ENCODE data around the gene FIZ1.

FIZ1 gene

GRCh38 chr19:55597501-55597921, 1.8 kb downstream of the FIZ1 start:
- TF ChIP-seq, protein P1, sequence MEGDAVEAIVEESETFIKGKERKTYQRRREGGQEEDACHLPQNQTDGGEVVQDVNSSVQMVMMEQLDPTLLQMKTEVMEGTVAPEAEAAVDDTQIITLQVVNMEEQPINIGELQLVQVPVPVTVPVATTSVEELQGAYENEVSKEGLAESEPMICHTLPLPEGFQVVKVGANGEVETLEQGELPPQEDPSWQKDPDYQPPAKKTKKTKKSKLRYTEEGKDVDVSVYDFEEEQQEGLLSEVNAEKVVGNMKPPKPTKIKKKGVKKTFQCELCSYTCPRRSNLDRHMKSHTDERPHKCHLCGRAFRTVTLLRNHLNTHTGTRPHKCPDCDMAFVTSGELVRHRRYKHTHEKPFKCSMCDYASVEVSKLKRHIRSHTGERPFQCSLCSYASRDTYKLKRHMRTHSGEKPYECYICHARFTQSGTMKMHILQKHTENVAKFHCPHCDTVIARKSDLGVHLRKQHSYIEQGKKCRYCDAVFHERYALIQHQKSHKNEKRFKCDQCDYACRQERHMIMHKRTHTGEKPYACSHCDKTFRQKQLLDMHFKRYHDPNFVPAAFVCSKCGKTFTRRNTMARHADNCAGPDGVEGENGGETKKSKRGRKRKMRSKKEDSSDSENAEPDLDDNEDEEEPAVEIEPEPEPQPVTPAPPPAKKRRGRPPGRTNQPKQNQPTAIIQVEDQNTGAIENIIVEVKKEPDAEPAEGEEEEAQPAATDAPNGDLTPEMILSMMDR (conservative IDR thresholded peaks at IDR 0.05; ENCODE audit: control insufficient read depth, insufficient read depth, low read depth, low read length), result no peak
- DNase-seq (ENCODE audit: low read depth), result no peak
- no peak overlapping the region for H3K4me3 ChIP-seq (ENCODE audit: control insufficient read depth, low read depth, low read length)

- TF ChIP-seq, protein P1 (conservative IDR thresholded peaks at IDR 0.05; ENCODE audit: control insufficient read depth, insufficient read depth, low read depth, low read length), result no peak
- H3K4me3 ChIP-seq (ENCODE audit: control insufficient read depth, low read depth, low read length), result no peak overlapping the region
- no peak for DNase-seq (ENCODE audit: low read depth)
Observed at GRCh38 chr19:55596304-55596703, 3.0 kb downstream of the FIZ1 start.

GRCh38 chr19:55594996-55595545, 4.2 kb downstream of the FIZ1 start:
- DNase-seq (ENCODE audit: low read depth), result no peak
- TF ChIP-seq, protein P1 (conservative IDR thresholded peaks at IDR 0.05; ENCODE audit: control insufficient read depth, insufficient read depth, low read depth, low read length), result no peak
- no peak overlapping the region for H3K4me3 ChIP-seq (ENCODE audit: control insufficient read depth, low read depth, low read length)

DNA sequence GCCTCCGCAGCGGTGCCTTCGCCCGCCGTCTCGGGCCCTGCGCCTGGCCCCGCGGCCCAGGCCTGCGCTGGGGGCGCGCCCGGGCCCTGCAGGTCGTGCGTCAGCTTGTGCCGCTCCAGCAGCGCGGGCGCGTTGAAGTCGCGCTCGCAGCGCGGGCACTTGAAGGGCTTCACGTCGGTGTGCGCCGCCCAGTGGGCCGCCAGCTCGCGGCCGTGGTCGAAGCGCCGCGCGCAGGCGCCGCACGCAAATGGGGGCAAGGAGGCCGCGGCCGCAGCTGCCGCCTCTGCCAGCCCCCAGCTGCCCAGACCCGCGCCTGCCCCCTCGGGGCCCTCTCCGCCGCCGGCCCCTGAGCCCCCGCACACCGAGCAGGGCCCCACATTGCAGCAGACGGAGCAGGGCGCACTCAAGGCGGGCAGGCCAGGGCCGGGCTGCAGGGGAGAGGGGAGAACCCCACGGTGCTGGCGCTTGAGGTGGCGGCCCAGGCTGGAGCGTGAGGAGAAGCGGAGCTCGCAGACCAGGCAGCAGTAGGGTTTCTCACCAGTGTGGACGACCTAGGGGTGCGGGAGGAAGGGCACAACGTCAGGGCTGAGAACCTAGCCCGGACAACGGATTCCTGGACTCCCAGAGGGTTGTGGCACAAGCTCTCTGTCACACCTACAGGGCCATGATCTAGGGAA, 6.1 kb downstream of the FIZ1 start:
- DNase-seq (ENCODE audit: low read depth), result no peak
- no peak overlapping the region for H3K4me3 ChIP-seq (ENCODE audit: control insufficient read depth, low read depth, low read length)
- TF ChIP-seq, protein P1 (conservative IDR thresholded peaks at IDR 0.05; ENCODE audit: control insufficient read depth, insufficient read depth, low read depth, low read length), result no peak

GRCh38 chr19:55592391-55593090, 6.8 kb downstream of the FIZ1 start:
- TF ChIP-seq, protein P1 (conservative IDR thresholded peaks at IDR 0.05; ENCODE audit: control insufficient read depth, insufficient read depth, low read depth, low read length), result no peak
- no peak overlapping the region for H3K4me3 ChIP-seq (ENCODE audit: control insufficient read depth, low read depth, low read length)
- no peak for DNase-seq (ENCODE audit: low read depth)

DNA sequence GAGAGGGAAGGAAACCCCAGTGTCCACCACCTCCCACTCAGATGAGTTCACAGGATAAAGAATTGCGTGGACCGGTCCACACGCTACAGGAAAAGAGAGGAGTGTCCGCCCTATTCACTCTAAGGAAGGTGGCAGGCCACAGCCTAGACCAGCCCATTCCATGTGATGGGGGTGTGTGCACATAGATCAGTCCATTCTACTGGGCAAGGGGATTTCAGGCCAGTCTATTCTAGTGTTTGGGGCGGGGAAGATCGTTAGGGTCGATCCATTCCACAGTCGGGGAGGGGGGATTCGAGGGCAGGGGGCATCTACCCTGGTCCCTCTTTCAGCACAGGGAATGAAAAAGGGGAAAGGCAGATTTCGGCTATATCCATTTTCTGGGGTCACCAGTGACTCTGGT, 7.8 kb downstream of the FIZ1 start:
- no peak overlapping the region for H3K4me3 ChIP-seq (ENCODE audit: control insufficient read depth, low read depth, low read length)
- no peak for DNase-seq (ENCODE audit: low read depth)
- TF ChIP-seq, protein P1 (conservative IDR thresholded peaks at IDR 0.05; ENCODE audit: control insufficient read depth, insufficient read depth, low read depth, low read length), result no peak
